GM12801 (cell line): ENCODE data around the gene PIGX.

Experiments used
- CTCF ChIP-seq: IDR thresholded peaks from one replicate; pipeline ENCODE4 v1.5.1; 2011; ENCODE audit warnings: control low read depth; ENCODE audit not compliant: insufficient read length; ENCODE audit errors: extremely low read depth

PIGX gene

GRCh38 chr3:196772897-196773296 is 60.7 kb downstream of the PIGX start:
- TF ChIP-seq CTCF: no peak

- no peak for TF ChIP-seq CTCF
These were observed 62.1 kb downstream of the PIGX start for GRCh38 chr3:196774191-196774820.

- no peak for TF ChIP-seq CTCF
These were observed 62.8 kb downstream of the PIGX start for GRCh38 chr3:196774848-196775422.

- TF ChIP-seq CTCF: no peak
These were observed 63.8 kb downstream of the PIGX start for GRCh38 chr3:196775938-196776337.

GRCh38 chr3:196777836-196778235 is 65.7 kb downstream of the PIGX start:
- no peak for TF ChIP-seq CTCF

GRCh38 chr3:196778755-196779154 is 66.6 kb downstream of the PIGX start:
- no peak for TF ChIP-seq CTCF

- no peak for TF ChIP-seq CTCF
These were observed 70.3 kb downstream of the PIGX start for GRCh38 chr3:196782511-196782910.
